Measurements from ENCODE around the gene KIF17. TPM values are rescaled to one million over a fixed set of nuclear protein-coding genes. Genes with fewer than 3 reads are reported as not detected.

KIF17 gene
- total and polyA plus RNA-seq, 2 of the 4 experiments (the other 2 are of a cell fraction), result 4.5 to 5.7 TPM

GRCh38 chr1:20728371-20729154, 10.8 kb upstream of the KIF17 start:
- in situ Hi-C loops (cut with MboI; ENCODE audit: low sequenced_read_pairs) (no loop called here), intact Hi-C loops (cut with micrococcal nuclease) (no loop called here), dilution Hi-C loops (cut with HindIII; ENCODE audit: low sequenced_read_pairs, unreplicated experiment) (no loop called here)
- ChIA-PET CTCF (interaction anchor here (1.5 to 2.0 kb wide), 2 partner anchors 10 to 32 kb away, joined by 3 to 6 read pairs; no protein-coding TSS in a partner anchor), POLR2A (ENCODE audit: unreplicated experiment) (no interaction called here)
- no peak for TF ChIP-seq FOS (IDR thresholded peaks at IDR 0.05; ENCODE audit: low read depth, low read length)
- TF ChIP-seq, protein P1, sequence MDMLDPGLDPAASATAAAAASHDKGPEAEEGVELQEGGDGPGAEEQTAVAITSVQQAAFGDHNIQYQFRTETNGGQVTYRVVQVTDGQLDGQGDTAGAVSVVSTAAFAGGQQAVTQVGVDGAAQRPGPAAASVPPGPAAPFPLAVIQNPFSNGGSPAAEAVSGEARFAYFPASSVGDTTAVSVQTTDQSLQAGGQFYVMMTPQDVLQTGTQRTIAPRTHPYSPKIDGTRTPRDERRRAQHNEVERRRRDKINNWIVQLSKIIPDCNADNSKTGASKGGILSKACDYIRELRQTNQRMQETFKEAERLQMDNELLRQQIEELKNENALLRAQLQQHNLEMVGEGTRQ (IDR thresholded peaks at IDR 0.05; ENCODE audit: low read depth, low read length), result no peak
- TF ChIP-seq CHD1 (IDR thresholded peaks at IDR 0.05; ENCODE audit: low read depth, low read length), result no peak
- TF ChIP-seq CEBPB (IDR thresholded peaks at IDR 0.05; ENCODE audit: low read depth, low read length), result no peak
- no peak overlapping the region for H2BK20ac ChIP-seq (ENCODE audit: low read depth, low read length)
- 74% methylated on average over 4 of the region's 9 CpGs; no CpG with 5 or more reads in 1 of the 2 experiments for WGBS, 2 experiments (ENCODE audit: extremely low coverage in 2 of 2, insufficient read length in 1 of 2)
- H3K9me1 ChIP-seq (ENCODE audit: insufficient read depth, low read length), result peaks cover 9% of the 10 kb centered on the region; the same call in 1 of the 2 replicates
- no peak overlapping the region for H3K56ac ChIP-seq (ENCODE audit: extremely low read depth, insufficient read depth, low read length)
- peak overlapping the region; percentile 8 for H2AK9ac ChIP-seq (replicated peaks; ENCODE audit: low read depth, low read length, poor library complexity)
- H4K20me1 ChIP-seq (ENCODE audit: insufficient read depth, low read length), result no peaks in the 10 kb centered on the region; the same call in 1 of the 2 replicates
- H3K4me3 ChIP-seq (ENCODE audit: insufficient read depth, low read depth, low read length), result no peak overlapping the region
- H3K79me1 ChIP-seq (ENCODE audit: low read depth in 1 of 2, low read length in 2 of 2), result peaks cover 0 to 31% of the 10 kb centered on the region in 2 experiments; a peak in 2 of 4 replicates
- no peak overlapping the region for H3K4me2 ChIP-seq (ENCODE audit: low read depth, low read length)
- H3K36me3 ChIP-seq (ENCODE audit: control insufficient read depth, insufficient read depth, low read length), result no peaks in the 10 kb centered on the region
- H3K23ac ChIP-seq (ENCODE audit: low read depth, low read length), result no peak overlapping the region
- no peak overlapping the region for H2BK15ac ChIP-seq (ENCODE audit: low read depth, low read length)
- no peak overlapping the region for H3K4ac ChIP-seq (ENCODE audit: low read depth, low read length)
- H4K5ac ChIP-seq (ENCODE audit: low read depth, low read length), result no peak overlapping the region
- no peak overlapping the region for H4K8ac ChIP-seq (ENCODE audit: low read depth in 2 of 2, low read length in 2 of 2)
- H3K27ac ChIP-seq (ENCODE audit: insufficient read depth, low read length), result no peak overlapping the region
- DNase-seq (no peak), ATAC-seq (ENCODE audit: low read depth) (no peak)
- no peak overlapping the region for H4K91ac ChIP-seq (ENCODE audit: insufficient read depth, low read depth, low read length)
- no peak overlapping the region for H3K14ac ChIP-seq (replicated peaks; ENCODE audit: low read depth, low read length)
- H3K9me3 ChIP-seq (ENCODE audit: control insufficient read depth, insufficient read depth, low read length), result no peaks in the 10 kb centered on the region
- H2AK5ac ChIP-seq (ENCODE audit: low read depth, low read length), result no peak overlapping the region
- no peak overlapping the region for H3K9ac ChIP-seq (ENCODE audit: low read depth, low read length)
- H3K18ac ChIP-seq (ENCODE audit: low read depth, low read length), result no peak overlapping the region
- no peaks in the 10 kb centered on the region for H3K27me3 ChIP-seq (ENCODE audit: control insufficient read depth, insufficient read depth, low read length)
- no peak overlapping the region for H2AFZ ChIP-seq (replicated peaks; ENCODE audit: low read length, poor library complexity)
- no peak overlapping the region for H2BK120ac ChIP-seq (ENCODE audit: low read depth, low read length)
- peaks cover 11% of the 10 kb centered on the region for H3K4me1 ChIP-seq (ENCODE audit: control insufficient read depth, insufficient read depth, low read length)
- BruUV-seq (replicated peaks), result no TSS peak
- H2BK5ac ChIP-seq (ENCODE audit: low read depth, low read length, poor library complexity, severe bottlenecking), result no peak overlapping the region

Measured in IMR-90 (cell line).